Astrocyte of the spinal cord (primary cell): Measurements from ENCODE around the gene OBP2A.

ENCODE experiments used
- DNase-seq: peaks from one replicate; pipeline ENCODE4 v3.0.0; 2011; ENCODE audit warnings: low read depth, low spot score
- H3K4me3 ChIP-seq: 2 replicates; pipeline ENCODE4 v1.5.1; 2011; ENCODE audit warnings: low read depth, mild to moderate bottlenecking, low read length, moderate library complexity
- in situ Hi-C: cut with HindIII; loops from 2 replicates; pipeline ENCODE4 v1.10.0; 2017; ENCODE audit warnings: low sequenced_read_pairs
- TF ChIP-seq, protein P1 (sequence below): IDR thresholded peaks from 2 replicates; pipeline ENCODE4 v1.5.1; 2012; ENCODE audit warnings: low read depth, mild to moderate bottlenecking, low read length, inconsistent platforms

Gene OBP2A

DNA sequence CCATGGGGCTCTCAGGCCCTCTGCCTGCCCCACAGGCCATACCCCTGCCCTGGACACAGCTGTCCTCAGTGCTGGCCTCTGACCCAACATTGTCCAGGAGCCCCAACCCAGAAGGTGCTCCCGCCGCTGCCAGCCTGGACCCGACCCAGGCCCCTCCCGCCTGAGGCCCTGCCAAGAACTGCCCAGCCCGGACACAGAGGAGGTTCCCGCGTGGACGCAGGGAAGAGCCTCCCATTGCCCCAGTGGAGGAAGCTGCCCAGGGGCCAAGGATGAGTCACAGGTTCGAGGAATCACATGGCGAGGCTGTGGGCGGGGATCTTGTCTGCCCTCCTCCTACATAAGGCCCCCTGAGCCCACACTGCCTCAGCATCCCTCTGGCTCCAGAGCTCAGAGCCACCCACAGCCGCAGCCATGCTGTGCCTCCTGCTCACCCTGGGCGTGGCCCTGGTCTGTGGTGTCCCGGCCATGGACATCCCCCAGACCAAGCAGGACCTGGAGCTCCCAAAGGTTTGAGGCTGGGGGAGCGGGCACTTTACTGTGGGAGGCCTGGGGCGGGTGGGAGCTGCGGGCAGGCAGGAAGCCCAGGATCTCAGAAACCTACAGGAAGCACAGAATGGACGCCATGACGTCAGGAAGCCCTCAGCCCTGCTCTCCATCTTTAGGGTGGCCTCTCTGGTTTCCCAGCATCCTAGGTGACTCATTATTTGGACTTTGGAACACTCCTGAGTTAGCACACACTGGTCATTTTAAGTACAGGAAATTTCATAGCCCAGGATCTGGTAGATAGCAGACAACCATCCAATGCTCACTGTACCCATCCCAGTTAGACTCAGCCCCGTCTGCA is 15.7 kb downstream of the OBP2A start, which contains the start of gene PAEP:
Gene PAEP, plus strand, starts transcription at position 366 of the 844 bp plus-strand sequence.
- in situ Hi-C loops, result no loop called here
- TF ChIP-seq, protein P1, sequence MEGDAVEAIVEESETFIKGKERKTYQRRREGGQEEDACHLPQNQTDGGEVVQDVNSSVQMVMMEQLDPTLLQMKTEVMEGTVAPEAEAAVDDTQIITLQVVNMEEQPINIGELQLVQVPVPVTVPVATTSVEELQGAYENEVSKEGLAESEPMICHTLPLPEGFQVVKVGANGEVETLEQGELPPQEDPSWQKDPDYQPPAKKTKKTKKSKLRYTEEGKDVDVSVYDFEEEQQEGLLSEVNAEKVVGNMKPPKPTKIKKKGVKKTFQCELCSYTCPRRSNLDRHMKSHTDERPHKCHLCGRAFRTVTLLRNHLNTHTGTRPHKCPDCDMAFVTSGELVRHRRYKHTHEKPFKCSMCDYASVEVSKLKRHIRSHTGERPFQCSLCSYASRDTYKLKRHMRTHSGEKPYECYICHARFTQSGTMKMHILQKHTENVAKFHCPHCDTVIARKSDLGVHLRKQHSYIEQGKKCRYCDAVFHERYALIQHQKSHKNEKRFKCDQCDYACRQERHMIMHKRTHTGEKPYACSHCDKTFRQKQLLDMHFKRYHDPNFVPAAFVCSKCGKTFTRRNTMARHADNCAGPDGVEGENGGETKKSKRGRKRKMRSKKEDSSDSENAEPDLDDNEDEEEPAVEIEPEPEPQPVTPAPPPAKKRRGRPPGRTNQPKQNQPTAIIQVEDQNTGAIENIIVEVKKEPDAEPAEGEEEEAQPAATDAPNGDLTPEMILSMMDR, result no peak
- no peak for DNase-seq
- no peak within 1 kb of the TSS for H3K4me3 ChIP-seq

GRCh38 chr9:135562235-135562745 is 16.4 kb downstream of the OBP2A start:
- TF ChIP-seq, protein P1, result no peak
- in situ Hi-C loops, result no loop called here
- no peak for DNase-seq
- H3K4me3 ChIP-seq, result no peak overlapping the region

GRCh38 chr9:135563039-135563476 is 17.1 kb downstream of the OBP2A start:
- no peak overlapping the region for H3K4me3 ChIP-seq
- in situ Hi-C loops, result no loop called here
- DNase-seq, result no peak
- TF ChIP-seq, protein P1, result no peak

- no peak overlapping the region for H3K4me3 ChIP-seq
- in situ Hi-C loops, result no loop called here
- TF ChIP-seq, protein P1, result no peak
- DNase-seq, result no peak
Measured at GRCh38 chr9:135563858-135564257, 17.9 kb downstream of the OBP2A start.

DNA sequence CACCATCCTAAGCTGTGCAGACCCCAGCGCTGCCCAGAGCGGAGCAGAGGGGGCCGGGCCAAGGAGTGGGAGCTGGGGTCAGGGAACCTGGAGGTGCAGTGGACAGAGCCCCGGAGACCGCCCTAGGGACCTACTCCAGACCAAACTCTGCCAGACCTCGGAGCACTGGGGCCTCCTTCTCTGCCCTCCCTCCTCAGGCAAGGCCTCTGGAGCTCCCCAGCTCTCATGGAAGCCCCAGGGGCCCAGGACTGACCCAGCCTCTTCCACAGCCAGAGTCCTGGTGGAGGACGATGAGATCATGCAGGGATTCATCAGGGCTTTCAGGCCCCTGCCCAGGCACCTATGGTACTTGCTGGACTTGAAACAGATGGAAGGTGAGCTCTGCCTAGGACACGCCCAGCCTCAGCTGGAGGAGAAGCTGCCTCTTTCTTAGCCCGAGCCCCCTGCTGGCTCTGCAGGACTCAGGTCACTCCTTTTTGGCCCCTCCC is 19.3 kb downstream of the OBP2A start:
- no peak overlapping the region for H3K4me3 ChIP-seq
- DNase-seq, result no peak
- TF ChIP-seq, protein P1, result no peak
- in situ Hi-C loops, result no loop called here

DNA sequence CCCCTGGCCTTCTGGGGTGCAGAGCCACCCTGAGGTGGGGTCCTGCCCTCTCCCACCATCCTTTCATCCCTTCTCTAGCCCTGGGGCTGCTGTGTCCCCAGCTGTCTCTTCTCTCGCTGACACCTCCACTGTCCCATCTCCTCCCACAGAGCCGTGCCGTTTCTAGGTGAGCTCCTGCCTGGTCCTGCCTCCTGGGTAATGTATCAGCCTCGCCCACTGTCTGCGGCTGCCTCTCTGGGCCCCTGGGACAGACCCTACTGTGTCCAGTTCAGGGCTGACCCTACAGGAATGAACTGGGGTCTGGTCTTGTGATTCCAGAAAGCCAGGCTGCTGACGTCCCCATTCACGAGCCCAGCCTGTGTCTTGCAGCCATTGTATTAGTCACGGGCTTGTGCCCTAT is 19.7 kb downstream of the OBP2A start:
- TF ChIP-seq, protein P1, result no peak
- no peak for DNase-seq
- H3K4me3 ChIP-seq, result no peak overlapping the region
- in situ Hi-C loops, result no loop called here
